ENCODE data around the gene FAM43A. TPM values are rescaled to one million over a fixed set of nuclear protein-coding genes. Genes with fewer than 3 reads are reported as not detected.

FAM43A gene
- total and polyA plus RNA-seq, 9 of the 15 experiments (the other 6 are each of a cell fraction or from before 2014, with no cell fraction given) = 0.03 to 1.2 (median 0.21) TPM

DNA sequence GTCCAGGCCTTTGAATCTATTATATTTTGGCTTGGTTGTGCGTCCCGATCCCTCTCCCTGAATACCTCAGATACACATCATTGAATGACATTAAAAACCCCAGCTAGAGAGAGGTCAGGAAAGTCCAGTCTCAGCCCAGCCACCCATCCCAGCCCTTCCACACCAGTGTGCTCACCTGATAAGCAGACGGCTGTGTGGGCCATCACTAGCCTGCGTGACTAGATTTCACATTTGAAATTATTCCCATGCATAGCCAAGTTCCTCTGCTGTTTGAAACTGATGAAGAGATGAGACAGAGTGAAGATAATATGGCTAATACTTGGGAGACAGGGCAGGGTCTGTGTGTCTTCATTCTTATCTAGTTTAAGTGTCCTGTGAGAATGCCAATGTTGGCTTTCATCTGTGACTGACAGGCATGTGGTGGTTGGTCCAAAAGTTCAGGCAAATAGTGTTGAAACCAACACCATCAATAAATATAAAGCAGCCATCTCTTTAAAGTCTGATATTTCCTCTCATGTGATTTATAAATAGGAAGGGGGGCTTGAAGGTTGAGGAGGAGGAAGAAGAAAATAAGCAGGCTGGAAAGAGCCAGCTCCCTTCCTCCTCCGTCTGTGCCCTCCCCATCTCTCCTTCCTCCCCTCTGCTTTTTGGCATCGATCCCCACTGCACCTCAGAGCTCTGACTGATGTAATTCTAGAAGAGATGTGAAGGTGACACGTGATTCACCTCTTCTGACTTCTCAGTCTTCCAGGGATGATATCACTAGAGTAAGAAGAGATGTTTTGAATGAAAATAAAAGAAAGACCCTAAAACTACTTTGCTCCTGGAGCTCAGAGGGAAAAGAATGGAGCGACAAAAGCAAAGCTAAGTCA lies 5.1 kb downstream of the FAM43A start (continued):
- TF ChIP-seq, protein P1, sequence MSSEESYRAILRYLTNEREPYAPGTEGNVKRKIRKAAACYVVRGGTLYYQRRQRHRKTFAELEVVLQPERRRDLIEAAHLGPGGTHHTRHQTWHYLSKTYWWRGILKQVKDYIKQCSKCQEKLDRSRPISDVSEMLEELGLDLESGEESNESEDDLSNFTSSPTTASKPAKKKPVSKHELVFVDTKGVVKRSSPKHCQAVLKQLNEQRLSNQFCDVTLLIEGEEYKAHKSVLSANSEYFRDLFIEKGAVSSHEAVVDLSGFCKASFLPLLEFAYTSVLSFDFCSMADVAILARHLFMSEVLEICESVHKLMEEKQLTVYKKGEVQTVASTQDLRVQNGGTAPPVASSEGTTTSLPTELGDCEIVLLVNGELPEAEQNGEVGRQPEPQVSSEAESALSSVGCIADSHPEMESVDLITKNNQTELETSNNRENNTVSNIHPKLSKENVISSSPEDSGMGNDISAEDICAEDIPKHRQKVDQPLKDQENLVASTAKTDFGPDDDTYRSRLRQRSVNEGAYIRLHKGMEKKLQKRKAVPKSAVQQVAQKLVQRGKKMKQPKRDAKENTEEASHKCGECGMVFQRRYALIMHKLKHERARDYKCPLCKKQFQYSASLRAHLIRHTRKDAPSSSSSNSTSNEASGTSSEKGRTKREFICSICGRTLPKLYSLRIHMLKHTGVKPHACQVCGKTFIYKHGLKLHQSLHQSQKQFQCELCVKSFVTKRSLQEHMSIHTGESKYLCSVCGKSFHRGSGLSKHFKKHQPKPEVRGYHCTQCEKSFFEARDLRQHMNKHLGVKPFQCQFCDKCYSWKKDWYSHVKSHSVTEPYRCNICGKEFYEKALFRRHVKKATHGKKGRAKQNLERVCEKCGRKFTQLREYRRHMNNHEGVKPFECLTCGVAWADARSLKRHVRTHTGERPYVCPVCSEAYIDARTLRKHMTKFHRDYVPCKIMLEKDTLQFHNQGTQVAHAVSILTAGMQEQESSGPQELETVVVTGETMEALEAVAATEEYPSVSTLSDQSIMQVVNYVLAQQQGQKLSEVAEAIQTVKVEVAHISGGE (CRISPR knock-in tag; IDR thresholded peaks at IDR 0.05) = no peak
- TF ChIP-seq SMARCA4 (IDR thresholded peaks at IDR 0.05) (no peak), ZNF79 (CRISPR knock-in tag; IDR thresholded peaks at IDR 0.05; ENCODE audit: low read depth) (no peak), HEY1 (CRISPR knock-in tag; IDR thresholded peaks at IDR 0.05; ENCODE audit: borderline replicate concordance) (no peak), SRF (CRISPR knock-in tag; IDR thresholded peaks at IDR 0.05) (no peak), TEAD4 (IDR thresholded peaks at IDR 0.05; ENCODE audit: low read length) (peak; percentile 28; the same call in 1 of the 2 replicates), TEAD4 (CRISPR knock-in tag; IDR thresholded peaks at IDR 0.05; ENCODE audit: borderline replicate concordance) (no peak), CBFA2T2 (conservative IDR thresholded peaks at IDR 0.05) (peak; percentile 38)
- TF ChIP-seq, protein P2, sequence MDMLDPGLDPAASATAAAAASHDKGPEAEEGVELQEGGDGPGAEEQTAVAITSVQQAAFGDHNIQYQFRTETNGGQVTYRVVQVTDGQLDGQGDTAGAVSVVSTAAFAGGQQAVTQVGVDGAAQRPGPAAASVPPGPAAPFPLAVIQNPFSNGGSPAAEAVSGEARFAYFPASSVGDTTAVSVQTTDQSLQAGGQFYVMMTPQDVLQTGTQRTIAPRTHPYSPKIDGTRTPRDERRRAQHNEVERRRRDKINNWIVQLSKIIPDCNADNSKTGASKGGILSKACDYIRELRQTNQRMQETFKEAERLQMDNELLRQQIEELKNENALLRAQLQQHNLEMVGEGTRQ (CRISPR knock-in tag; IDR thresholded peaks at IDR 0.05) = peak; percentile 32; the same call in 1 of the 2 replicates
- TF ChIP-seq, protein P3, sequence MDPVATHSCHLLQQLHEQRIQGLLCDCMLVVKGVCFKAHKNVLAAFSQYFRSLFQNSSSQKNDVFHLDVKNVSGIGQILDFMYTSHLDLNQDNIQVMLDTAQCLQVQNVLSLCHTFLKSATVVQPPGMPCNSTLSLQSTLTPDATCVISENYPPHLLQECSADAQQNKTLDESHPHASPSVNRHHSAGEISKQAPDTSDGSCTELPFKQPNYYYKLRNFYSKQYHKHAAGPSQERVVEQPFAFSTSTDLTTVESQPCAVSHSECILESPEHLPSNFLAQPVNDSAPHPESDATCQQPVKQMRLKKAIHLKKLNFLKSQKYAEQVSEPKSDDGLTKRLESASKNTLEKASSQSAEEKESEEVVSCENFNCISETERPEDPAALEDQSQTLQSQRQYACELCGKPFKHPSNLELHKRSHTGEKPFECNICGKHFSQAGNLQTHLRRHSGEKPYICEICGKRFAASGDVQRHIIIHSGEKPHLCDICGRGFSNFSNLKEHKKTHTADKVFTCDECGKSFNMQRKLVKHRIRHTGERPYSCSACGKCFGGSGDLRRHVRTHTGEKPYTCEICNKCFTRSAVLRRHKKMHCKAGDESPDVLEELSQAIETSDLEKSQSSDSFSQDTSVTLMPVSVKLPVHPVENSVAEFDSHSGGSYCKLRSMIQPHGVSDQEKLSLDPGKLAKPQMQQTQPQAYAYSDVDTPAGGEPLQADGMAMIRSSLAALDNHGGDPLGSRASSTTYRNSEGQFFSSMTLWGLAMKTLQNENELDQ (CRISPR knock-in tag; IDR thresholded peaks at IDR 0.05; ENCODE audit: borderline replicate concordance) = no peak
- TF ChIP-seq, protein P4, sequence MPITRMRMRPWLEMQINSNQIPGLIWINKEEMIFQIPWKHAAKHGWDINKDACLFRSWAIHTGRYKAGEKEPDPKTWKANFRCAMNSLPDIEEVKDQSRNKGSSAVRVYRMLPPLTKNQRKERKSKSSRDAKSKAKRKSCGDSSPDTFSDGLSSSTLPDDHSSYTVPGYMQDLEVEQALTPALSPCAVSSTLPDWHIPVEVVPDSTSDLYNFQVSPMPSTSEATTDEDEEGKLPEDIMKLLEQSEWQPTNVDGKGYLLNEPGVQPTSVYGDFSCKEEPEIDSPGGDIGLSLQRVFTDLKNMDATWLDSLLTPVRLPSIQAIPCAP (CRISPR knock-in tag; IDR thresholded peaks at IDR 0.05; ENCODE audit: borderline replicate concordance) = no peak
- TF ChIP-seq, protein P5, sequence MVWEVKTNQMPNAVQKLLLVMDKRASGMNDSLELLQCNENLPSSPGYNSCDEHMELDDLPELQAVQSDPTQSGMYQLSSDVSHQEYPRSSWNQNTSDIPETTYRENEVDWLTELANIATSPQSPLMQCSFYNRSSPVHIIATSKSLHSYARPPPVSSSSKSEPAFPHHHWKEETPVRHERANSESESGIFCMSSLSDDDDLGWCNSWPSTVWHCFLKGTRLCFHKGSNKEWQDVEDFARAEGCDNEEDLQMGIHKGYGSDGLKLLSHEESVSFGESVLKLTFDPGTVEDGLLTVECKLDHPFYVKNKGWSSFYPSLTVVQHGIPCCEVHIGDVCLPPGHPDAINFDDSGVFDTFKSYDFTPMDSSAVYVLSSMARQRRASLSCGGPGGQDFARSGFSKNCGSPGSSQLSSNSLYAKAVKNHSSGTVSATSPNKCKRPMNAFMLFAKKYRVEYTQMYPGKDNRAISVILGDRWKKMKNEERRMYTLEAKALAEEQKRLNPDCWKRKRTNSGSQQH (CRISPR knock-in tag; IDR thresholded peaks at IDR 0.05) = no peak

Data from K562 (cell line).